Measurements from ENCODE around the gene ENTPD8.

GRCh38 chr9:137457406-137458193, 16.4 kb upstream of the ENTPD8 start:
- TF ChIP-seq ZNF274 (IDR thresholded peaks at IDR 0.05; ENCODE audit: low read depth, low read length) (no peak), YY1 (IDR thresholded peaks at IDR 0.05; ENCODE audit: insufficient read depth, insufficient read length) (no peak), SUZ12 (IDR thresholded peaks at IDR 0.05; ENCODE audit: extremely low read depth, insufficient read depth, insufficient read length) (no peak)
